OCI-LY3 (cell line): Measurements from ENCODE around the gene ZDHHC13.

Source experiments
- EZH2phosphoT487 ChIP-seq: fragments of 200-600 bp; shearing (Covaris generic); IDR thresholded peaks from 2 replicates; pipeline ENCODE4 v1.6.1; 2018; ENCODE audit warnings: antibody characterized with exemption, mixed run types, low read depth
- TF ChIP-seq, protein P1 (sequence below): fragments of 200-600, 300-600 bp; sonication (generic); IDR thresholded peaks from 2 replicates; pipeline ENCODE4 v1.5.1; 2014; ENCODE audit warnings: antibody characterized with exemption, low read length, low read depth

DNA sequence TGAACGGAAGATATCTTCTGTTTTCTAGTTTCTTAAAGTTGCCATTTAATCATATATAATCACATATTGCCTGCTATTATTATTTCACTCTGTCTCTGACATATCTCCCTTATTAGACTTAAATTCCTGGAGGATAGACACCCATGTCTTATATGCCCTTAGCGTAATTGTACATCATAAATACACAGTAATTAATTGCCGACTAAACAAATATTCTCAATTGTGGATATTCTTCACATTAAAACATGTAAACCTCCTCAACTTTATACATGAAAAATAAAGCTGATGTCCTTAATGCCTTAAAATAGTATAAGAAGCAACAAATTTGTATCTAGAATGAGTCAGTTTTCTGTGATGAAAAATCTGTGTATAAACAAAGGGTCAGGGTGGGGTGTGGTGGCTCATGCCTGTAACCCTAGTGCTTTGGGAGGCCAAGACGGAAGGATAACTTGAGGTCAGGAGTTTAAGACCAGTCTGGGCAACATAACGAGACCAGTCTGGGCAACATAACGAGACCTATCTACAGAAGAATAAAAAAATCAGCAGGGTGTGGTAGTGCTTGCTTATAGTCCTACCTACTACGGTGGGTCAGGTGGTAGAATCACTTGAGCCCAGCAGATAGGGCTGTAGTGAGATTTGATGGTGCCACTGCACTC lies 6.1 kb downstream of the ZDHHC13 start:
- TF ChIP-seq, protein P1, sequence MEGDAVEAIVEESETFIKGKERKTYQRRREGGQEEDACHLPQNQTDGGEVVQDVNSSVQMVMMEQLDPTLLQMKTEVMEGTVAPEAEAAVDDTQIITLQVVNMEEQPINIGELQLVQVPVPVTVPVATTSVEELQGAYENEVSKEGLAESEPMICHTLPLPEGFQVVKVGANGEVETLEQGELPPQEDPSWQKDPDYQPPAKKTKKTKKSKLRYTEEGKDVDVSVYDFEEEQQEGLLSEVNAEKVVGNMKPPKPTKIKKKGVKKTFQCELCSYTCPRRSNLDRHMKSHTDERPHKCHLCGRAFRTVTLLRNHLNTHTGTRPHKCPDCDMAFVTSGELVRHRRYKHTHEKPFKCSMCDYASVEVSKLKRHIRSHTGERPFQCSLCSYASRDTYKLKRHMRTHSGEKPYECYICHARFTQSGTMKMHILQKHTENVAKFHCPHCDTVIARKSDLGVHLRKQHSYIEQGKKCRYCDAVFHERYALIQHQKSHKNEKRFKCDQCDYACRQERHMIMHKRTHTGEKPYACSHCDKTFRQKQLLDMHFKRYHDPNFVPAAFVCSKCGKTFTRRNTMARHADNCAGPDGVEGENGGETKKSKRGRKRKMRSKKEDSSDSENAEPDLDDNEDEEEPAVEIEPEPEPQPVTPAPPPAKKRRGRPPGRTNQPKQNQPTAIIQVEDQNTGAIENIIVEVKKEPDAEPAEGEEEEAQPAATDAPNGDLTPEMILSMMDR, result no peak
- no peak for TF ChIP-seq EZH2phosphoT487
